Endodermal cell (in vitro differentiated cells): Measurements from ENCODE around the gene LASP1. TPM values are rescaled to one million over a fixed set of nuclear protein-coding genes. Genes with fewer than 3 reads are reported as not detected.

Experiments
- DNase-seq: peaks from one replicate; pipeline ENCODE4 v3.0.0-alpha.2; 2017
- H3K27ac ChIP-seq: 2 replicates; pipeline ENCODE4 v1.5.1; 2013; ENCODE audit warnings: mild to moderate bottlenecking, low read depth, low read length, moderate library complexity
- H3K27me3 ChIP-seq: 2 replicates; pipeline ENCODE4 v1.6.1; 2013; ENCODE audit warnings: mild to moderate bottlenecking, low read length, moderate library complexity; ENCODE audit not compliant: insufficient read depth, control insufficient read depth, poor library complexity, severe bottlenecking
- H3K36me3 ChIP-seq: 2 replicates; pipeline ENCODE4 v1.7.0; 2013; ENCODE audit warnings: mild to moderate bottlenecking, low read length, moderate library complexity; ENCODE audit not compliant: control insufficient read depth, insufficient read depth
- H3K4me1 ChIP-seq: one replicate; pipeline ENCODE4 v1.7.0; 2013; ENCODE audit warnings: low read length; ENCODE audit not compliant: control insufficient read depth, insufficient read depth
- H3K4me3 ChIP-seq: 2 replicates; pipeline ENCODE4 v1.5.1; 2013; ENCODE audit warnings: mild to moderate bottlenecking, low read length, moderate library complexity
- H3K9ac ChIP-seq: 2 replicates; pipeline ENCODE4 v1.6.1; 2013; ENCODE audit warnings: mild to moderate bottlenecking, low read length, moderate library complexity; ENCODE audit not compliant: poor library complexity, severe bottlenecking; ENCODE audit errors: extremely low read depth
- H3K9me3 ChIP-seq: 2 replicates; pipeline ENCODE4 v1.6.1; 2013; ENCODE audit warnings: mild to moderate bottlenecking, low read length, moderate library complexity; ENCODE audit not compliant: control insufficient read depth
- H3K27ac Mint-ChIP-seq: 2 replicates; pipeline ENCODE4 v1.8.0; 2020; ENCODE audit warnings: mixed read lengths
- H3K27me3 Mint-ChIP-seq: 2 replicates; pipeline ENCODE4 v1.8.0; 2021; ENCODE audit warnings: mild to moderate bottlenecking, mixed read lengths; ENCODE audit not compliant: insufficient read depth
- H3K36me3 Mint-ChIP-seq: 2 replicates; pipeline ENCODE4 v1.8.0; 2020; ENCODE audit warnings: low read depth, mixed read lengths
- H3K4me1 Mint-ChIP-seq: 2 replicates; pipeline ENCODE4 v1.8.0; 2020; ENCODE audit warnings: mixed read lengths
- H3K4me3 Mint-ChIP-seq: 2 replicates; pipeline ENCODE4 v1.8.0; 2020; ENCODE audit warnings: mild to moderate bottlenecking, moderate library complexity, mixed read lengths
- H3K9me3 Mint-ChIP-seq: 2 replicates; pipeline ENCODE4 v1.8.0; 2020; ENCODE audit warnings: mild to moderate bottlenecking, mixed read lengths
- WGBS, 2 experiments: methylation state at CpG; one replicate each; pipeline versions ENCODE4 v1.1.5 to v1.1.7; 2013; ENCODE audit warnings: missing lambda C conversion rate in 2 of 2, mixed read lengths in 1 of 2; ENCODE audit not compliant: insufficient coverage in 1 of 2, insufficient read length in 1 of 2; 5-methylcytosine and 5-hydroxymethylcytosine counted together
- total RNA-seq, 2 donors: library from RNA; stranded (reverse); fragmentation: NEBNext Ultra II Directional in 1 of 2; extraction: Animal tissue kit (Norgen Biotek cat#: 25700) in 1 of 2; gene quantifications; 2 replicates in 1 of 2; 3 replicates in 1 of 2; pipeline ENCODE4 v1.2.1, GENCODE V29; 2021
- TF ChIP-seq, protein P1 (sequence below): fragments of 200-600 bp; sonication (generic); conservative IDR thresholded peaks from 2 replicates; pipeline ENCODE4 v1.5.0; 2021; ENCODE audit warnings: antibody characterized with exemption, mild to moderate bottlenecking

The LASP1 gene
- total RNA-seq, 2 donors from 2014 or later, result 168 to 177 TPM

DNA sequence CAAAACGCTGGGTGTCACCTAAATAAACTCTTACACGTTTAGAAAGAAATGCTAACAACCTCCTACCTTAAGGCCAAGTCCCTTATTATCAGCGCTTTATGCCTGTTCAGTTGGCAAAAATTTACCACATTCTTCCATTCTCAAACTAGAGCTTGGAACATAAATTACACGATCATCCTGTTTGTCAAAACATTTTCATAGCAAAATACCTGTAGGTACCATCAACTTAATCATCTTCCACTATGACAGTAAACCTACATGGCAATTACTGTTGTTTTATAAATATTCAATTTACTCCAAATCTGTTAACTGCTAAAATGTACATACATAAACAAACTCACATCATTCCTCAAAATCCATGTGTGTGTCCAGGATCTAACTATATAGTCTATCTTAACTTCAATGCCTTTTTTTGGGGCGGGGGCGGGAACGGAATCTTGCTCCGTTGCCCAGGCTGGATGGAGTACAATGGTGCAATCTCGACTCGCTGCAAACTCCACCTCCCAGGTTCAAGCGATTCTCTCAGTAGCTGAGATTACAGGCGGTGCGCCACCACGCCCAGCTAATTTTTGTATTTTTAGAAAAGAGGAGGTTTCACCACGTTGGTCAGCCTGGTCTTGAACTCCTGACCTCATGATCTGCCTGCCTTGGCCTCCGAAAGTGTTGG lies 20.8 kb upstream of the LASP1 start:
- H3K36me3 ChIP-seq, result peaks cover 57% of the 10 kb centered on the region
- Mint-ChIP-seq H3K27me3 (no peaks in the 10 kb centered on the region), H3K4me3 (no peak overlapping the region), H3K36me3 (peaks cover 66% of the 10 kb centered on the region), H3K27ac (peak overlapping the region; percentile 58), H3K4me1 (peaks cover 28% of the 10 kb centered on the region), H3K9me3 (no peaks in the 10 kb centered on the region)
- no peak overlapping the region for H3K27ac ChIP-seq
- 94 to 95% methylated on average over 13 to 16 of the region's 16 CpGs for WGBS, 2 experiments
- no peaks in the 10 kb centered on the region for H3K4me1 ChIP-seq
- TF ChIP-seq, protein P1, sequence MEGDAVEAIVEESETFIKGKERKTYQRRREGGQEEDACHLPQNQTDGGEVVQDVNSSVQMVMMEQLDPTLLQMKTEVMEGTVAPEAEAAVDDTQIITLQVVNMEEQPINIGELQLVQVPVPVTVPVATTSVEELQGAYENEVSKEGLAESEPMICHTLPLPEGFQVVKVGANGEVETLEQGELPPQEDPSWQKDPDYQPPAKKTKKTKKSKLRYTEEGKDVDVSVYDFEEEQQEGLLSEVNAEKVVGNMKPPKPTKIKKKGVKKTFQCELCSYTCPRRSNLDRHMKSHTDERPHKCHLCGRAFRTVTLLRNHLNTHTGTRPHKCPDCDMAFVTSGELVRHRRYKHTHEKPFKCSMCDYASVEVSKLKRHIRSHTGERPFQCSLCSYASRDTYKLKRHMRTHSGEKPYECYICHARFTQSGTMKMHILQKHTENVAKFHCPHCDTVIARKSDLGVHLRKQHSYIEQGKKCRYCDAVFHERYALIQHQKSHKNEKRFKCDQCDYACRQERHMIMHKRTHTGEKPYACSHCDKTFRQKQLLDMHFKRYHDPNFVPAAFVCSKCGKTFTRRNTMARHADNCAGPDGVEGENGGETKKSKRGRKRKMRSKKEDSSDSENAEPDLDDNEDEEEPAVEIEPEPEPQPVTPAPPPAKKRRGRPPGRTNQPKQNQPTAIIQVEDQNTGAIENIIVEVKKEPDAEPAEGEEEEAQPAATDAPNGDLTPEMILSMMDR, result no peak
- no peak for DNase-seq
- no peak overlapping the region for H3K4me3 ChIP-seq
- H3K9me3 ChIP-seq, result no peaks in the 10 kb centered on the region
- H3K27me3 ChIP-seq, result no peaks in the 10 kb centered on the region
- H3K9ac ChIP-seq, result no peak overlapping the region

DNA sequence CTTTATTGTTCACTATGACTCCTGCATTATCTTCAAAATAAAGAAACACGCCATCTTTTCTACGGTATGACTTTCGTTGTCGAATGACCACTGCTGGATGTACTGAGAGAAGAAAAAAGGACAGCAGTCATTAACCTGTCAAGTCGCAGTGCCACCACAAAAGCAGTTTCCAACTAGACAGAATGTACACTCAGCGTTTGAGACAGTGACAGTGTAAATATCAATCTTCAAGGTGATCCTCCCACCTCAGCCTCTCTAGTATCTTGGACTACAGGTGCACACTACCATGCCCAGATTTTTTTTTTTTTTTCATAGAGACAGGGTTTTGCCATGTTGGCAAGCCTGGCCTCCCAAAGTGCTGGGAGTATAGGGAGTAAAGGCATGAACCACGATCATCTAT lies 19.5 kb upstream of the LASP1 start:
- Mint-ChIP-seq H3K4me3 (peak overlapping the region; percentile 99), H3K27me3 (no peaks in the 10 kb centered on the region), H3K9me3 (no peaks in the 10 kb centered on the region), H3K4me1 (peaks cover 27% of the 10 kb centered on the region), H3K36me3 (peaks cover 66% of the 10 kb centered on the region), H3K27ac (no peak overlapping the region)
- Histone ChIP-seq H3K9me3 (no peaks in the 10 kb centered on the region), H3K27ac (no peak overlapping the region), H3K27me3 (no peaks in the 10 kb centered on the region), H3K9ac (peak overlapping the region; percentile 12), H3K36me3 (peaks cover 57% of the 10 kb centered on the region), H3K4me3 (peak overlapping the region; percentile 97), H3K4me1 (no peaks in the 10 kb centered on the region)
- TF ChIP-seq, protein P1, result no peak
- 97% methylated on average over 6 to 7 of the region's 7 CpGs for WGBS, 2 experiments
- no peak for DNase-seq

DNA sequence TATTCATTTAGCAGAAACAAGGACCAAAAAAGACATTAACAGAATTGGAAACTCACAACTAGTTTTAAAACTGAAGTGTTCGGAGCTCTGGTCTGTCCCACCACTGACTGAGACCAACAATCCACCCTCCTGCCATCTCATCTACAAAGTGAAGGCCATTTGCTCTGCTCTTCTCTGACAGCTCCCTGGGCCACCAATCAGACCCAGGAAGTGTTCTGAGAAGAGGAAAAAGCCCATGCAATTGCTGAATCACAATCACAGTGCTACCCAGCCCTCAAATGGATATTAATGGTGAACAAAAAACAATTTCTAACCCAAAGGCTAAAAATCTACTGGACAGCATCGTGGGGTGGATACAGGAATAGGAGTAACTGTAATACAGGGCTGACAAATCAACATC lies 18.4 kb upstream of the LASP1 start:
- Histone ChIP-seq H3K4me1 (no peaks in the 10 kb centered on the region), H3K27me3 (no peaks in the 10 kb centered on the region), H3K4me3 (peak overlapping the region; percentile 97), H3K9me3 (no peaks in the 10 kb centered on the region), H3K36me3 (peaks cover 57% of the 10 kb centered on the region), H3K27ac (no peak overlapping the region), H3K9ac (peak overlapping the region; percentile 95)
- WGBS, 2 experiments, result 86 to 100% methylated on average over 1 to 2 of the region's 2 CpGs
- no peak for DNase-seq
- H3K27me3 Mint-ChIP-seq, result no peaks in the 10 kb centered on the region
- H3K27ac Mint-ChIP-seq, result peak overlapping the region; percentile 99
- peaks cover 27% of the 10 kb centered on the region for H3K4me1 Mint-ChIP-seq
- H3K9me3 Mint-ChIP-seq, result no peaks in the 10 kb centered on the region
- peaks cover 64% of the 10 kb centered on the region for H3K36me3 Mint-ChIP-seq
- peak overlapping the region; percentile 99 for H3K4me3 Mint-ChIP-seq
- TF ChIP-seq, protein P1, result no peak
